G401.6 (cell line): Measurements from ENCODE around the gene BUB1B.
A peak's percentile ranks its signal among the peaks of the same experiment; 100 is the strongest.

Experiments used
- FAIRE-seq: peaks from 2 replicates; lab custom pipeline; 2012; peaks lifted over from hg19 to GRCh38; lab: Jason Lieb, UNC

BUB1B gene

DNA sequence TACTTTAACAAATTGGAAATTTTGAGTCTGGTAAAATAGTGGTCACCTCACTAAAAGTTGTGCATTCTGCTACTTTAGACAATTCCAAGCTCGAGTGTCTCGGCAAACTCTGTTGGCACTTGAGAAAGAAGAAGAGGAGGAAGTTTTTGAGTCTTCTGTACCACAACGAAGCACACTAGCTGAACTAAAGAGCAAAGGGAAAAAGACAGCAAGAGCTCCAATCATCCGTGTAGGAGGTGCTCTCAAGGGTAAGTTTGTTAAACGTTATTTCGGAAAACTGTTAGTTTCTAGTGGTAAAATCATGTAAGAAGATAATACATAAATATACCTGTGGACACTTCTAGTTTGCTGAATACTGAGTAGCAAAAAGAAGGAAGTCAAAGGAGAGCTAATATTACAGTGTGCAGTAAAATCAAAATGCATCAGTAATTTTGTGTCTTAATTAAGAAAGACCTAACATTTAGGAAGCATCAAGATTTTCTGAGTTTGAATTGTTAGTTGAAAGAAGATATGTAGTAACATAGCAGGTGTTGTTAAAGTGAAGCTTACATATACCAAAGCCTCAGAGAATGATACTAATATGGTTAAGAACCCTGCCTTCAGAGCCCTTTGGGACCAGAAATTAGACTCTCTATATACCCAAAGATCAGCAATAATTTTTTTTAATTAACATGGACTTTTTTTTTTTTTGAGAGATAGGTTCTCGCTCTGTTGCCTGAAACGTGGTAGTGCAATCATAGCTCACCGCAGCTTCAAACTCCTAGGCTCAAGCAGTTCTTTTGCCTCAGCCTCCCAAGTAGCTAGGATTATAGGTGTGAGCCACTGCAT lies 23.0 kb downstream of the BUB1B start:
- no peak for FAIRE-seq

- FAIRE-seq = no peak
Observed at GRCh38 chr15:40190591-40190990, 29.7 kb downstream of the BUB1B start.

GRCh38 chr15:40192942-40193341 lies 32.1 kb downstream of the BUB1B start:
- no peak for FAIRE-seq

- no peak for FAIRE-seq
Observed at GRCh38 chr15:40197434-40197833, 36.6 kb downstream of the BUB1B start.

GRCh38 chr15:40198355-40199085 lies 37.7 kb downstream of the BUB1B start:
- FAIRE-seq = no peak

- no peak for FAIRE-seq
Observed at GRCh38 chr15:40204100-40204499, 43.2 kb downstream of the BUB1B start.

GRCh38 chr15:40217166-40217824 lies 56.4 kb downstream of the BUB1B start:
- peak; percentile 95 for FAIRE-seq

- FAIRE-seq = no peak
Observed at GRCh38 chr15:40219801-40220200, 58.9 kb downstream of the BUB1B start.

DNA sequence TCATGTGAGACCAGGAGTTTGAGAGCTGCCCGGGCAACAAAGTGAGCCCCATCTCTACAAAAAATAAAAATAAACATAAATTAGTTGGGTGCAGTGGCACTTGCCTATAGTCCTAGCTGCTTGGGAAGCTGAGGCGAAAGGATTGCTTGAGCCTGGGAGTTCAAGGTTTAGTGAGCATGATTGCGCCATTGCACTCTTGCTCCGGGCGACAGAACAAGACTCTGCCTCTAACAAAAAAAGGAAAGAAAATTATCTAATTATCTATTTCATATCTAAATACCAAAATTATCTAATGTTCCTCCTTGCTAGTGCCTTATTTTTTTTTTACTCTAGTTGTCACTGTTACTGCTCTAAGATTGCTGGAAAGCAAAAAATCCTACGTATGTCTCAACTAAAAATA lies 61.3 kb downstream of the BUB1B start:
- no peak for FAIRE-seq

- FAIRE-seq = no peak
Observed at GRCh38 chr15:40226736-40227135, 65.9 kb downstream of the BUB1B start.

DNA sequence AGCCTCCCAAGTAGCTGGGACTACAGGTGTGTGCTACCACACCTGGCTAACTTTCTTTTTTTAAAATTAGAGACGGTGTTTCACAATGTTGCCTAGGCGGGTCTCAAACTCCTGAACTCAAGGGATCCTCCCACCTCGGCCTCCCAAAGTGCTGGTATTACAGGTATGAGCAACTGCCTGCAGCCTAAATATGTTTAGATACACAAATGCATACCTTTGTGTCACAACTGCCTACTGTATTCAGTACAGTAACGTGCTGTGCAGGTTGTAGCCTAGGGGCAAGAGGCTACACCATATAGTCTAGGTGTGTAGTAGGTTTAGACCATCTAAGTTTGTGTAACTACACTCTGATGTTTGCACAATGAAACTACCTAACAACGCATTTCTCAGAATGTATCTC lies 68.4 kb downstream of the BUB1B start:
- FAIRE-seq = no peak

- FAIRE-seq = no peak
Observed at GRCh38 chr15:40229956-40230355, 69.1 kb downstream of the BUB1B start.

GRCh38 chr15:40232625-40233070 lies 71.8 kb downstream of the BUB1B start:
- FAIRE-seq = no peak

DNA sequence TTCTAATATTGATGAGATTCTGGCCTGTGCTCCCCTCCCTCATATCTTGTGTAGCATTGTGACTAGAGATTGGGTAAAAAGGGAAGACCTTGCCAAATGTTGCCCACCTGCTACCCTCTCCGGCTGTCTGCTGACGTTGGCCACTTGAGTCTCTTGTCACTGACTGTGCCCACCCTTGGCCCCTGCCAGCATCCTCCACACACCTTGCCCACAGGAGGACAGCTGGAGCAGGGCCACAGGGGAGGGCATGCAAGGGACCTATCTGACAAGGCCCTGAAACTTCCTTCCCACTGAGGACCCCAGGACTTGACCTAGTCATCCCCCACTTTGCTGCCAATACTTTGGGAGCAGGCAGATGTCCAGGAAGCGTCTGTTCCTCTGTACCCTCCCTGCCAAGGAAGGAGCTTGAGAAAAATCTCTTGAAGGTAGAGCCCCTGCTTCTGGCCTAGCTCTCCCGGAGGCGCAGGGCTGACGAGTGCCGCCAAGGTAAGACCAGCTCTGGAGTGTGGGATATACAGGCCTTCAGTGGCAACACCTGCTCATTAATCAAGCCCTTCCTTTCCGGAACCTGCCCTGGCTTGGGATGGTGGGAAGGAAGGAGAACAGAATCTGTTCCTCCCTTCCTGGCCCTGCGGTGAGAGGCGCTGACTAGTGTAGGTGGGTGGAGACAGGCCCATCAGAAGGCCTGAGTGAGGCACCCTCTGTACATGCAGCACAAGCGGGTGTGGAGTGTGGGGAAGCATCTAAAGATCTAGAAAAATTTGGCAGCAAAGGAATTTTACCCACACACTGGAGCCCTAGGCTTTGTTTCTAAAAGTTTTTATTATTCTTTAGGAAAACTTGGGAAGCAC lies 73.1 kb downstream of the BUB1B start:
- no peak for FAIRE-seq

DNA sequence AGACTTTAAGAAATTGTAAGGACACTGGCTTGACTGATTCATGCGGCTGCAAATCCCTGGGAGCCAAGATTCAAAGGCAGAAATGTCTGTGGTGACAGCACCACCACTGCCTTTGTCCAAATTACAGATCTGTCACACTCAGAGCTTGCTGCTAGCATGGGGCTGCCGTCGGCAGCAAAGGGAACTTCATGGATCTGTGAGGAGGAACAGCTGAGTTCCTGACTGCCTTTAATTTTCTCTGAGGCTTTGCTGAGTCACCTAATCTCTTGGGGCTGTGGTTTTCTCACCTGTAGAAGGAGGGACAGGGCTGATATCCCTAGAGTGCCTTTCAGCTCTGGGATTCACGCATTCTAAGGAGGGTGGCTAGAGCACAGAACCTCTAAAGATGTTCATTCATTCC lies 73.9 kb downstream of the BUB1B start:
- no peak for FAIRE-seq

GRCh38 chr15:40235201-40235885 lies 74.5 kb downstream of the BUB1B start:
- FAIRE-seq = no peak

DNA sequence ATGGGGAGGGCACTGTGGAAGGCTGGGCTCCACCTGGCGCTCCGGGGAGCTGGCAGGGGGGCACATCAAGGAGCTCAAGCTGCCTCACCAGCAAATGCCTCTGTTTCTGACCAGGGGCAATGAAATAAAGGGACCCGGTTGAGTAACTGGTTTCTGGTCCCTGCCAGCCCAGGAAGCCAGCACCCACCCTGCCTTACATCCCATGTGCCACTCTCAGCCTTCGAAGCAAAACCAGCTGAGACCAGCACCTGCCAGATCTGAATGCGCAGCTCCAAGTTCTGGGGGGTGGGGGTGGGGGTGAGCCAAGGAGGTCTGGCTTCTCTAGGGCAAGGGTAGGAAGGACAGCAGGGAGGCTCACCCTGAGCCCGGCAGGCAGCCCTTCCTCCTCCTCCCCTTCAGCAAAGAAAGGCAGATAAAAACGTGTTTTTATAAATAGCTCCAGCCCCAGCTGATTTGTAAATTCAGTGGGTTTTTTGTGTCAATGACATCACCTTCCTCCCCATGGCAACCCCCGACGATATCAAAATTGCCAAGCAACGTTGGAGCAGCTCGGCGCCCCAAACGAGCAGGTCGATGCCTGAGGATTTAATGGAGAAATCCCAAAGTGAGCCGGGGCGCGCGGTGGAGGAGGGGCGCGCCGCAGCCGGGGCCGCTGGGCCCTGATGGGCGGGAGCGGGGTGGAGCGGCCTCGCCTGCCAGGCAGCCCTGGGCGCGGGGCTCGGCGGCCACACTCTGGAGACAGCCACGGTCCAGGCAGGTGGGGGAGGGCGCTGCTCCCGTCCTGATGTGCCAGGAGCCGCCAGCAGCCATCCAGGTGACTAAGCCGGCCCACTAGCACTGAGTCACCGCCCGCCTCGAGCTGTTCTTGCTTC lies 77.9 kb downstream of the BUB1B start, which contains the start of gene PAK6:
Gene PAK6 (plus strand): TSS at position 532 of the 872 bp plus-strand sequence. CDS start 25,723 bp downstream, outside the sequence.
- no peak for FAIRE-seq

DNA sequence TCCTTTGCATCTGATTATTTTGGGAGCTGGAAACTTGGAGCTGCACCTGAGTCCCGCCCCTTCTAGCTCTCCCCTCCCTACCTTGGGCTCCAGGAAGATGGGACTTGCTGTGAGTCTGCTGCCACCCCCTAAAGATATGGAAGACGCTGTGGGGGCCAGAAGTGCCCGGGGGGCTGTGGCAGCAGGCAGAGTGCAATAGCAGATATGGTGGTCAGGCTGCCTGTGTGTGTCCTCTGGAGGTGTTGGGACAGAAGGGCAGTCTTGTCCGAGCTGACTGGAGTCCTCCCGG lies 78.5 kb downstream of the BUB1B start:
- FAIRE-seq = no peak

DNA sequence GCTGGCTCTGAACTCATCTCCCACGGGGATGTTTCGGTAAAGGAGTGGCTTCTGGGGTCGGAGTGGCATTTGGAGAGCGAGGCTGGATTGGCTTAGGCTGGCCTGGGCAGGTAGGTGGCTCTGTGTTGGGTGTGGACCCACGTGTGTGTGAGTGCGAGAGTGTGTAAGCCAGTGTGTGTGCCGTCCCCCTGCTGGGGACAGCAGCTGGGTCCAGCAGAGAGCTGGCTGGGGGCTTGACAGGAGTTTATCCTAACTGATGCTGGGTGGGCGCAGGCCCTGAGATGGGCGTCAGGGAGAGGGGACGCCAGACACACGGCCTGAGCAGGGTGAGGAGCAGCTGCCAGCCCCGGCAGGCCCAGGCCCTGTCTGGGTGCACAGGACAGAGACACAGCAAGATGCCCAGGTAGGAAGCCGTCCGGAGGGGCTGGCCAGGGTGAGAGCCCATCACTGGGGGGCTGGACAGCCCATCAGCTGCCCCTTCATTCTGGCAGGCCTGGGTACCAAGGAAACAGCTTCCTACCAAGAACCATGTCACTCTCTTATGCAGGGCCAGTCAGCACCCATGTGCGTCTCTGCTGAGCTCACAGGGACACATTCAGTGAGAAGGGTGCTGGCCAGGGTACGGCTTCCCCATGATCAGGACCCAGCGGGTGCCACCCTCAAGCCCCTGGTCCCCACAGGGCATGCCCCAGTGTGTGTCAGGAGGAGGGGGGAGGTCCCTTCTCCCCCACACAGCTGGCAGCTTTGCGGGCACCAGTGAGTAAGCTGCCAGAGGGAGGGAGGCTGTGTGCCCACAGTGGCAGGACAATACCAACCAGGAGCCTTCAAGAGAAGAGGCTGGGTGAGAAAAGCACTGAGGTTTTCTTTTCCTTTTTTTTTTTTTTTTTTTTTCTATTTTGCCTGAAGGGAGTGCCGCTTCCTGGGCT lies 79.1 kb downstream of the BUB1B start:
- no peak for FAIRE-seq
